ENCODE results near the gene QPCTL.

- peak; percentile 89 for TF ChIP-seq CTCF (IDR thresholded peaks at IDR 0.05; ENCODE audit: poor library complexity)
- no peak for TF ChIP-seq EZH2 (IDR thresholded peaks at IDR 0.05; ENCODE audit: borderline replicate concordance)
- no peak for TF ChIP-seq EZH2phosphoT487 (IDR thresholded peaks at IDR 0.05; ENCODE audit: low read depth, severe bottlenecking, unreplicated experiment)
Observed at GRCh38 chr19:45681391-45682015, 11.0 kb upstream of the QPCTL start.
